HepG2 (cell line): ENCODE data around the gene APBB3. TPM values are rescaled to one million over a fixed set of nuclear protein-coding genes. Genes with fewer than 3 reads are reported as not detected.

Source experiments
- ELF4 ChIP-seq: sonication (generic); formaldehyde crosslinking; IDR thresholded peaks from 2 replicates; pipeline ENCODE4 v1.5.0; 2020; ENCODE audit warnings: missing genetic modification reagents, mild to moderate bottlenecking, moderate library complexity, borderline replicate concordance
- FOSL1 ChIP-seq: sonication (generic); formaldehyde crosslinking; IDR thresholded peaks from 2 replicates; pipeline ENCODE4 v1.9.0; 2021; ENCODE audit warnings: missing genetic modification reagents, borderline replicate concordance
- JUN ChIP-seq: sonication (generic); formaldehyde crosslinking; IDR thresholded peaks from 2 replicates; pipeline ENCODE4 v1.4.0; 2020; ENCODE audit warnings: mild to moderate bottlenecking, missing genetic modification reagents
- MEF2D ChIP-seq: sonication (generic); formaldehyde crosslinking; IDR thresholded peaks from 2 replicates; pipeline ENCODE4 v1.5.1; 2020; ENCODE audit warnings: mild to moderate bottlenecking, missing genetic modification reagents
- ZBTB21 ChIP-seq: sonication (generic); formaldehyde crosslinking; IDR thresholded peaks from 2 replicates; pipeline ENCODE4 v1.4.0; 2020; ENCODE audit warnings: missing genetic modification reagents
- ZC3H4 ChIP-seq: sonication (generic); formaldehyde crosslinking; IDR thresholded peaks from 2 replicates; pipeline ENCODE4 v1.4.0; 2020; ENCODE audit warnings: missing genetic modification reagents, borderline replicate concordance
- ZNF124 ChIP-seq: sonication (generic); formaldehyde crosslinking; IDR thresholded peaks from 2 replicates; pipeline ENCODE4 v1.4.0; 2020; ENCODE audit warnings: missing genetic modification reagents
- ZNF180 ChIP-seq: sonication (generic); formaldehyde crosslinking; IDR thresholded peaks from 2 replicates; pipeline ENCODE4 v1.4.0; 2020; ENCODE audit warnings: low read depth, missing genetic modification reagents, borderline replicate concordance
- ZNF343 ChIP-seq: sonication (generic); formaldehyde crosslinking; IDR thresholded peaks from 2 replicates; pipeline ENCODE4 v1.4.0; 2020; ENCODE audit warnings: mild to moderate bottlenecking, missing genetic modification reagents
- ZNF460 ChIP-seq: sonication (generic); formaldehyde crosslinking; IDR thresholded peaks from 2 replicates; pipeline ENCODE4 v1.5.1; 2020; ENCODE audit warnings: missing genetic modification reagents, mild to moderate bottlenecking, borderline replicate concordance
- polyA plus RNA-seq, 8 experiments: library from polyadenylated mRNA; depleted of rRNA in 3 of 8; stranded (reverse) in 7 of 8; unstranded in 1 of 8; fragments of >200 nt; fragmentation: Illumina TruSeq in 4 of 8; extraction: Trizol in 4 of 8; gene quantifications; 2 replicates each; pipeline versions ENCODE4 v1.2.1 to v1.2.3, GENCODE V29; 2011 to 2016; ENCODE audit warnings: low read depth in 4 of 8, missing spikeins in 1 of 8, mixed read lengths in 1 of 8; ENCODE audit not compliant: insufficient read depth in 1 of 8
- total RNA-seq, 5 experiments: library from RNA; depleted of rRNA; stranded (reverse); fragments of >200 nt; fragmentation: Illumina TruSeq; extraction: Trizol; gene quantifications; 2 replicates each; pipeline ENCODE4 v1.2.3, GENCODE V29; 2016; ENCODE audit warnings: low read depth in 1 of 5
- TF ChIP-seq, protein P1 (sequence below): sonication (generic); formaldehyde crosslinking; conservative IDR thresholded peaks from 2 replicates; pipeline ENCODE4 v1.4.0; 2020; ENCODE audit warnings: missing genetic modification reagents
- TF ChIP-seq, protein P2 (sequence below): sonication (generic); formaldehyde crosslinking; IDR thresholded peaks from 2 replicates; pipeline ENCODE4 v1.5.0; 2020; ENCODE audit warnings: missing genetic modification reagents
- TF ChIP-seq, protein P3 (sequence below): sonication (generic); formaldehyde crosslinking; IDR thresholded peaks from 2 replicates; pipeline ENCODE4 v1.4.0; 2020; ENCODE audit warnings: mild to moderate bottlenecking, low read depth, missing genetic modification reagents
- TF ChIP-seq, protein P4 (sequence below): sonication (generic); formaldehyde crosslinking; IDR thresholded peaks from 2 replicates; pipeline ENCODE4 v1.5.0; 2020; ENCODE audit warnings: mild to moderate bottlenecking, missing genetic modification reagents, borderline replicate concordance
- TF ChIP-seq, protein P5 (sequence below): IDR thresholded peaks from 2 replicates; pipeline ENCODE4 v1.6.1; 2016; ENCODE audit warnings: control low read depth

The APBB3 gene
- total and polyA plus RNA-seq, 2 of the 13 experiments (the other 11 are each of a cell fraction or from before 2014, with no cell fraction given) = 0.38 to 0.78 TPM

DNA sequence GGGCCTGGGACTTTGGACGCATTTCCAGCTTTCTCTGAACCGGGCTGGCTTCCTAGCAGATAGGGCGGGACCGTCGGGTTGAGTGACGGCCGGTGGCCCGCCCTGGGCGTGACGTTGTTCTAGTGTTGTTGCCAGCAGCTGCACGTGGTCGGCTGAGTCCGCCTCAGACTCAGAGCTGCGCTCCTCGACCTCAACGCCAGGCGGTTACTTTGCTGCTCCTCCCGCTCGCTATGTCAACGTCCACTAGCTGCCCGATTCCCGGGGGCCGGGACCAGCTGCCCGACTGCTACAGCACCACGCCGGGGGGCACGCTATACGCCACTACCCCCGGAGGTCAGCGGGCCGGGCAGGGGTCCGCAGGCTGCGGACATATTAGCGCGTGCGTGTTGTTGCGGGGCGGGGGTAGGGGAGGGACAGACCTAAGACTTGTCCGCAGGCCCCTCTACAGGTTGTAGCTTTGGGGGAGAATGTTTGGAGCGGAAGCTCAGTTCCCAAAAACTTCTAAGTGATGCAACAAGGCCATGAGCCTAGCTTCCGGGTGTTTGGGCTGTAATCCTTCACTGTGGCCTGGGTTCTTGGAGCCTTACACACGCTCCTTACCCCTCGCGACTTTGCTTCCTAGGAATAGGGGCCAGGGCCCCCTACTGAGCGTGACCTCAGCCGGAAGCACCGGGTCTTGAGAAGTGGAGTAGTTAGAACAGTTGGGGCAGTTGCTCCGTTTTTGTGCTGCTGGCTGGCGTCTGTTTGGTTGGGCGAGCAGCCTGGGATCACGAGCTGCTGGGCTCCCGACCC lies 16.7 kb downstream of the APBB3 start, which contains the start of gene EIF4EBP3 (continued):
- TF ChIP-seq, protein P1, sequence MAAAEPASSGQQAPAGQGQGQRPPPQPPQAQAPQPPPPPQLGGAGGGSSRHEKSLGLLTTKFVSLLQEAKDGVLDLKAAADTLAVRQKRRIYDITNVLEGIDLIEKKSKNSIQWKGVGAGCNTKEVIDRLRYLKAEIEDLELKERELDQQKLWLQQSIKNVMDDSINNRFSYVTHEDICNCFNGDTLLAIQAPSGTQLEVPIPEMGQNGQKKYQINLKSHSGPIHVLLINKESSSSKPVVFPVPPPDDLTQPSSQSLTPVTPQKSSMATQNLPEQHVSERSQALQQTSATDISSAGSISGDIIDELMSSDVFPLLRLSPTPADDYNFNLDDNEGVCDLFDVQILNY (CRISPR knock-in tag) = no peak
- TF ChIP-seq ZBTB21 (0 out of 2 replicates have a peak, but pooled peaks have one; percentile 33), ZNF180 (CRISPR knock-in tag) (0 out of 2 replicates have a peak, but pooled peaks have one; percentile 43), ZNF460 (CRISPR knock-in tag) (no peak), ZC3H4 (CRISPR knock-in tag) (no peak), ZNF124 (0 out of 2 replicates have a peak, but pooled peaks have one; percentile 63), JUN (CRISPR knock-in tag) (0 out of 2 replicates have a peak, but pooled peaks have one; percentile 16), ELF4 (CRISPR knock-in tag) (no peak), ZNF343 (CRISPR knock-in tag) (0 out of 2 replicates have a peak, but pooled peaks have one; percentile 81), MEF2D (CRISPR knock-in tag) (peak; percentile 70; the same call in 1 of the 2 replicates), FOSL1 (CRISPR knock-in tag) (no peak)
- TF ChIP-seq, protein P2, sequence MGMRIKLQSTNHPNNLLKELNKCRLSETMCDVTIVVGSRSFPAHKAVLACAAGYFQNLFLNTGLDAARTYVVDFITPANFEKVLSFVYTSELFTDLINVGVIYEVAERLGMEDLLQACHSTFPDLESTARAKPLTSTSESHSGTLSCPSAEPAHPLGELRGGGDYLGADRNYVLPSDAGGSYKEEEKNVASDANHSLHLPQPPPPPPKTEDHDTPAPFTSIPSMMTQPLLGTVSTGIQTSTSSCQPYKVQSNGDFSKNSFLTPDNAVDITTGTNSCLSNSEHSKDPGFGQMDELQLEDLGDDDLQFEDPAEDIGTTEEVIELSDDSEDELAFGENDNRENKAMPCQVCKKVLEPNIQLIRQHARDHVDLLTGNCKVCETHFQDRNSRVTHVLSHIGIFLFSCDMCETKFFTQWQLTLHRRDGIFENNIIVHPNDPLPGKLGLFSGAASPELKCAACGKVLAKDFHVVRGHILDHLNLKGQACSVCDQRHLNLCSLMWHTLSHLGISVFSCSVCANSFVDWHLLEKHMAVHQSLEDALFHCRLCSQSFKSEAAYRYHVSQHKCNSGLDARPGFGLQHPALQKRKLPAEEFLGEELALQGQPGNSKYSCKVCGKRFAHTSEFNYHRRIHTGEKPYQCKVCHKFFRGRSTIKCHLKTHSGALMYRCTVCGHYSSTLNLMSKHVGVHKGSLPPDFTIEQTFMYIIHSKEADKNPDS = no peak
- TF ChIP-seq, protein P3, sequence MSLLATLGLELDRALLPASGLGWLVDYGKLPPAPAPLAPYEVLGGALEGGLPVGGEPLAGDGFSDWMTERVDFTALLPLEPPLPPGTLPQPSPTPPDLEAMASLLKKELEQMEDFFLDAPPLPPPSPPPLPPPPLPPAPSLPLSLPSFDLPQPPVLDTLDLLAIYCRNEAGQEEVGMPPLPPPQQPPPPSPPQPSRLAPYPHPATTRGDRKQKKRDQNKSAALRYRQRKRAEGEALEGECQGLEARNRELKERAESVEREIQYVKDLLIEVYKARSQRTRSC (CRISPR knock-in tag) = no peak
- TF ChIP-seq, protein P4, sequence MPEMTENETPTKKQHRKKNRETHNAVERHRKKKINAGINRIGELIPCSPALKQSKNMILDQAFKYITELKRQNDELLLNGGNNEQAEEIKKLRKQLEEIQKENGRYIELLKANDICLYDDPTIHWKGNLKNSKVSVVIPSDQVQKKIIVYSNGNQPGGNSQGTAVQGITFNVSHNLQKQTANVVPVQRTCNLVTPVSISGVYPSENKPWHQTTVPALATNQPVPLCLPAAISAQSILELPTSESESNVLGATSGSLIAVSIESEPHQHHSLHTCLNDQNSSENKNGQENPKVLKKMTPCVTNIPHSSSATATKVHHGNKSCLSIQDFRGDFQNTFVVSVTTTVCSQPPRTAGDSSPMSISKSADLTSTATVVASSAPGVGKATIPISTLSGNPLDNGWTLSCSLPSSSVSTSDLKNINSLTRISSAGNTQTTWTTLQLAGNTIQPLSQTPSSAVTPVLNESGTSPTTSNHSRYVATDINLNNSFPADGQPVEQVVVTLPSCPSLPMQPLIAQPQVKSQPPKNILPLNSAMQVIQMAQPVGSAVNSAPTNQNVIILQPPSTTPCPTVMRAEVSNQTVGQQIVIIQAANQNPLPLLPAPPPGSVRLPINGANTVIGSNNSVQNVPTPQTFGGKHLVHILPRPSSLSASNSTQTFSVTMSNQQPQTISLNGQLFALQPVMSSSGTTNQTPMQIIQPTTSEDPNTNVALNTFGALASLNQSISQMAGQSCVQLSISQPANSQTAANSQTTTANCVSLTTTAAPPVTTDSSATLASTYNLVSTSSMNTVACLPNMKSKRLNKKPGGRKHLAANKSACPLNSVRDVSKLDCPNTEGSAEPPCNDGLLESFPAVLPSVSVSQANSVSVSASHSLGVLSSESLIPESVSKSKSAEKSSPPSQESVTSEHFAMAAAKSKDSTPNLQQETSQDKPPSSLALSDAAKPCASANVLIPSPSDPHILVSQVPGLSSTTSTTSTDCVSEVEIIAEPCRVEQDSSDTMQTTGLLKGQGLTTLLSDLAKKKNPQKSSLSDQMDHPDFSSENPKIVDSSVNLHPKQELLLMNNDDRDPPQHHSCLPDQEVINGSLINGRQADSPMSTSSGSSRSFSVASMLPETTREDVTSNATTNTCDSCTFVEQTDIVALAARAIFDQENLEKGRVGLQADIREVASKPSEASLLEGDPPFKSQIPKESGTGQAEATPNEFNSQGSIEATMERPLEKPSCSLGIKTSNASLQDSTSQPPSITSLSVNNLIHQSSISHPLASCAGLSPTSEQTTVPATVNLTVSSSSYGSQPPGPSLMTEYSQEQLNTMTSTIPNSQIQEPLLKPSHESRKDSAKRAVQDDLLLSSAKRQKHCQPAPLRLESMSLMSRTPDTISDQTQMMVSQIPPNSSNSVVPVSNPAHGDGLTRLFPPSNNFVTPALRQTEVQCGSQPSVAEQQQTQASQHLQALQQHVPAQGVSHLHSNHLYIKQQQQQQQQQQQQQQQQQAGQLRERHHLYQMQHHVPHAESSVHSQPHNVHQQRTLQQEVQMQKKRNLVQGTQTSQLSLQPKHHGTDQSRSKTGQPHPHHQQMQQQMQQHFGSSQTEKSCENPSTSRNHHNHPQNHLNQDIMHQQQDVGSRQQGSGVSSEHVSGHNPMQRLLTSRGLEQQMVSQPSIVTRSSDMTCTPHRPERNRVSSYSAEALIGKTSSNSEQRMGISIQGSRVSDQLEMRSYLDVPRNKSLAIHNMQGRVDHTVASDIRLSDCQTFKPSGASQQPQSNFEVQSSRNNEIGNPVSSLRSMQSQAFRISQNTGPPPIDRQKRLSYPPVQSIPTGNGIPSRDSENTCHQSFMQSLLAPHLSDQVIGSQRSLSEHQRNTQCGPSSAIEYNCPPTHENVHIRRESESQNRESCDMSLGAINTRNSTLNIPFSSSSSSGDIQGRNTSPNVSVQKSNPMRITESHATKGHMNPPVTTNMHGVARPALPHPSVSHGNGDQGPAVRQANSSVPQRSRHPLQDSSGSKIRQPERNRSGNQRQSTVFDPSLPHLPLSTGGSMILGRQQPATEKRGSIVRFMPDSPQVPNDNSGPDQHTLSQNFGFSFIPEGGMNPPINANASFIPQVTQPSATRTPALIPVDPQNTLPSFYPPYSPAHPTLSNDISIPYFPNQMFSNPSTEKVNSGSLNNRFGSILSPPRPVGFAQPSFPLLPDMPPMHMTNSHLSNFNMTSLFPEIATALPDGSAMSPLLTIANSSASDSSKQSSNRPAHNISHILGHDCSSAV = no peak
- TF ChIP-seq, protein P5, sequence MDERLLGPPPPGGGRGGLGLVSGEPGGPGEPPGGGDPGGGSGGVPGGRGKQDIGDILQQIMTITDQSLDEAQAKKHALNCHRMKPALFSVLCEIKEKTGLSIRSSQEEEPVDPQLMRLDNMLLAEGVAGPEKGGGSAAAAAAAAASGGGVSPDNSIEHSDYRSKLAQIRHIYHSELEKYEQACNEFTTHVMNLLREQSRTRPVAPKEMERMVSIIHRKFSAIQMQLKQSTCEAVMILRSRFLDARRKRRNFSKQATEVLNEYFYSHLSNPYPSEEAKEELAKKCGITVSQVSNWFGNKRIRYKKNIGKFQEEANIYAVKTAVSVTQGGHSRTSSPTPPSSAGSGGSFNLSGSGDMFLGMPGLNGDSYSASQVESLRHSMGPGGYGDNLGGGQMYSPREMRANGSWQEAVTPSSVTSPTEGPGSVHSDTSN (CRISPR knock-in tag) = peak; percentile 94
